Measurements from ENCODE around the gene GRB7. TPM values are rescaled to one million over a fixed set of nuclear protein-coding genes. Genes with fewer than 3 reads are reported as not detected.

GRB7 gene
- total and polyA plus RNA-seq, 2 donors (not counting 3 experiments of a cell fraction or from before 2014, with no cell fraction given): 0.04 TPM; not detected in 1

DNA sequence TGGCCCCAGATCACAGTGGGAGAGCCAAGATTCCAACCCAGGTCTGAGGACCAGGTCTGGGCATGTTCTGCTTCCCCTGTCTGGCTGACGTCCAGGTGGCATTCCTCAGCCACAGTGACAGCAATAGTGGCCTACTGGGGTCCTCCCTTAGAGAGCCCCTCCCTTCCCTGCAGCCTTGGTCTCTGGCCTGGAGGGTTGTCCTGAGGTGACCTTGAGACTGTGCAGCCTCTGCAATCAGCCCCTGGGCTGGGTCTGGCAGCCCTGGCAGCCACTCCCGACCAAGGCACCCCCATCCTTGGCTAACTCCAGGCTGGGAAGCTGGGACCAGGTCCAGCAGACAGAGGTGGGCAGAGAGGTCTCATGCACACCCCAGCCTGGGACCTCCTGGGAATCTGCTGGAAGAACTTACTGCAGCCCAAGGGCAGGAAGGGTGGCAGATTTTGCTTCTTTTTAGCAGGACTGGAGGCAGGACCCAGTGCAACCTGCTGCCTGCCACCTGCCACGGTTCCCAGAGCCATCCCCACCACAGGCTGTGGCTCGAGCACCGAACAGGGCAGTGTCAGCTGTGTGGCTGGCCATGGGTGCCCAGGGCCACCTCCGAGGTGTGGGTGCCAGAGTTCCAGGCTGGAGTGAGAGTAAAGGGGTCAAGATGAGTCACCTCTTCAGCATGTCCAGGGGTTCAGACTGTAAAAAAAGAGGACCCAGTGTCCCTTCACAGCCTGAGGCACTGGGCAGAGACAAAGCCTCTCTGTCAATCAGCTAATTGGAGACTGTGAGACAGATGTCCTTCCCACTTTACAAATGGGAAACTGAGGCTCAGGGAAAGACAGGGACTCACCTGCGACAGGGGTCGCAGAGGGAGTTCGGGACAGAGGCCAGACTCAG, 12.6 kb downstream of the GRB7 start:
- no TSS peak for BruUV-seq (replicated peaks)
- FAIRE-seq (no peak), DNase-seq (ENCODE audit: low read depth, low spot score) (no peak)
- no peaks in the 10 kb centered on the region for H3K36me3 ChIP-seq (ENCODE audit: control insufficient read depth in 2 of 2, extremely low read depth in 1 of 2, insufficient read depth in 2 of 2, low read length in 2 of 2)
- no peaks in the 10 kb centered on the region for H3K9me3 ChIP-seq (replicated peaks; ENCODE audit: control insufficient read depth, insufficient read depth, low read length)
- H3K9ac ChIP-seq (replicated peaks; ENCODE audit: extremely low read depth, insufficient read depth, low read length): no peak overlapping the region
- H3K4me3 ChIP-seq (replicated peaks in 1 of 3; ENCODE audit: insufficient read depth in 1 of 3, low read depth in 1 of 3, low read length in 3 of 3): no peak overlapping the region
- no peaks in the 10 kb centered on the region for H3K79me2 ChIP-seq (ENCODE audit: control insufficient read depth, insufficient read depth, low read length)
- intact Hi-C loops (cut with micrococcal nuclease): loop anchor here (5.0 kb wide), 1 partner anchor 113 kb away; the partner anchor contains the start of gene STARD3
- H3K4me2 ChIP-seq (ENCODE audit: insufficient read depth, low read length): no peak overlapping the region
- H3K9me1 ChIP-seq (replicated peaks; ENCODE audit: control insufficient read depth, extremely low read depth, insufficient read depth, low read length): no peaks in the 10 kb centered on the region
- POLR2A ChIA-PET: no interaction called here
- no peak overlapping the region for H3K27ac ChIP-seq (ENCODE audit: insufficient read depth, low read depth, low read length)
- H3K27me3 ChIP-seq (ENCODE audit: control insufficient read depth in 2 of 2, insufficient read depth in 2 of 2, low read length in 2 of 2): no peaks in the 10 kb centered on the region
- CTCF ChIA-PET: interaction anchor here (1.0 to 1.8 kb wide), 4 partner anchors 126 to 129 kb away, joined by 3 to 8 read pairs (median 5); no protein-coding TSS in a partner anchor
- TF ChIP-seq CTCF (IDR thresholded peaks at IDR 0.05; ENCODE audit: extremely low read depth in 1 of 2, insufficient read depth in 1 of 2, low read depth in 1 of 2, low read length in 2 of 2) (no peak), MYC (IDR thresholded peaks at IDR 0.05; ENCODE audit: low read depth, low read length) (no peak), POLR2AphosphoS5 (IDR thresholded peaks at IDR 0.05; ENCODE audit: insufficient read depth, low read depth, low read length) (no peak), FOS (IDR thresholded peaks at IDR 0.05; ENCODE audit: borderline replicate concordance, insufficient read depth, low read length) (no peak), EZH2 (IDR thresholded peaks at IDR 0.05; ENCODE audit: borderline replicate concordance, low read depth, low read length, severe bottlenecking) (no peak), GATA2 (IDR thresholded peaks at IDR 0.05; ENCODE audit: insufficient read depth, insufficient read length, low read depth, low read length) (no peak)
- no peak overlapping the region for H2AFZ ChIP-seq (ENCODE audit: low read depth, low read length)
- H4K20me1 ChIP-seq (replicated peaks; ENCODE audit: control insufficient read depth, extremely low read depth, insufficient read depth, low read length): no peaks in the 10 kb centered on the region
- dilution Hi-C loops (cut with MboI; ENCODE audit: extremely low pct_ligation_motif_present, low sequenced_read_pairs): no loop called here
- peaks cover 12% of the 10 kb centered on the region for H3K4me1 ChIP-seq (ENCODE audit: control insufficient read depth, extremely low read depth, insufficient read depth, low read length)

All from endothelial cell of umbilical vein (primary cell).